ENCODE results near the gene SBSN. TPM values are rescaled to one million over a fixed set of nuclear protein-coding genes. Genes with fewer than 3 reads are reported as not detected.

SBSN gene
- total RNA-seq, 1 experiment from 2014 or later: 0.15 TPM

GRCh38 chr19:35478794-35479677 lies 49.1 kb downstream of the SBSN start:
- Histone ChIP-seq H3K27me3 (ENCODE audit: insufficient read depth, low read length) (no peaks in the 10 kb centered on the region), H2BK20ac (ENCODE audit: low read depth, low read length, poor library complexity, severe bottlenecking) (no peak overlapping the region), H3K56ac (ENCODE audit: insufficient read length, low read depth, low read length) (no peak overlapping the region), H2AFZ (ENCODE audit: low read length) (no peak overlapping the region), H3K79me1 (ENCODE audit: insufficient read depth, low read depth, low read length, poor library complexity, severe bottlenecking) (no peaks in the 10 kb centered on the region), H4K20me1 (ENCODE audit: control insufficient read depth, insufficient read depth, insufficient read length) (no peaks in the 10 kb centered on the region), H2BK5ac (ENCODE audit: insufficient read length, low read length) (no peak overlapping the region), H3K27ac (ENCODE audit: insufficient read length, low read depth, low read length) (no peak overlapping the region), H2BK120ac (ENCODE audit: low read depth, low read length, poor library complexity, severe bottlenecking) (no peak overlapping the region), H3K9me3 (ENCODE audit: control insufficient read depth, low read depth, low read length) (no peaks in the 10 kb centered on the region), H2BK15ac (ENCODE audit: low read depth, low read length) (no peak overlapping the region), H2BK12ac (ENCODE audit: insufficient read length, low read depth, low read length) (no peak overlapping the region), H4K8ac (replicated peaks; ENCODE audit: insufficient read length, low read depth, low read length) (no peak overlapping the region), H3K23me2 (ENCODE audit: insufficient read length, low read depth, low read length, poor library complexity, severe bottlenecking) (no peaks in the 10 kb centered on the region), H3K4me2 (ENCODE audit: insufficient read depth, insufficient read length, low read length) (no peak overlapping the region), H3K18ac (ENCODE audit: insufficient read length, low read depth, low read length) (no peak overlapping the region), H4K5ac (ENCODE audit: insufficient read length, low read depth, low read length) (no peak overlapping the region), H4K91ac (ENCODE audit: insufficient read length, low read depth, low read length) (no peak overlapping the region), H3K9ac (ENCODE audit: extremely low read depth, insufficient read length, low read length) (no peak overlapping the region), H2AK5ac (ENCODE audit: insufficient read length, low read length) (no peak overlapping the region), H3K14ac (ENCODE audit: insufficient read depth, low read length) (no peak overlapping the region), H3K23ac (ENCODE audit: insufficient read length, low read depth, low read length) (no peak overlapping the region), H3T11ph (ENCODE audit: low read length) (no peak overlapping the region), H3K4me1 (ENCODE audit: insufficient read depth, low read length) (no peaks in the 10 kb centered on the region), H3K4ac (ENCODE audit: low read depth, low read length) (no peak overlapping the region), H3K79me2 (ENCODE audit: insufficient read depth, low read length) (no peaks in the 10 kb centered on the region)
- Mint-ChIP-seq H3K27ac (no peak overlapping the region), H3K36me3 (ENCODE audit: insufficient read depth in 1 of 3, low read depth in 3 of 3) (no peaks in the 10 kb centered on the region), H3K9me3 (no peaks in the 10 kb centered on the region), H3K27me3 (ENCODE audit: low read depth) (peaks cover 6% of the 10 kb centered on the region), H3K4me1 (peaks cover 4 to 8% of the 10 kb centered on the region in 2 experiments), H3K4me3 (no peak overlapping the region)
- TF ChIP-seq, protein P1, sequence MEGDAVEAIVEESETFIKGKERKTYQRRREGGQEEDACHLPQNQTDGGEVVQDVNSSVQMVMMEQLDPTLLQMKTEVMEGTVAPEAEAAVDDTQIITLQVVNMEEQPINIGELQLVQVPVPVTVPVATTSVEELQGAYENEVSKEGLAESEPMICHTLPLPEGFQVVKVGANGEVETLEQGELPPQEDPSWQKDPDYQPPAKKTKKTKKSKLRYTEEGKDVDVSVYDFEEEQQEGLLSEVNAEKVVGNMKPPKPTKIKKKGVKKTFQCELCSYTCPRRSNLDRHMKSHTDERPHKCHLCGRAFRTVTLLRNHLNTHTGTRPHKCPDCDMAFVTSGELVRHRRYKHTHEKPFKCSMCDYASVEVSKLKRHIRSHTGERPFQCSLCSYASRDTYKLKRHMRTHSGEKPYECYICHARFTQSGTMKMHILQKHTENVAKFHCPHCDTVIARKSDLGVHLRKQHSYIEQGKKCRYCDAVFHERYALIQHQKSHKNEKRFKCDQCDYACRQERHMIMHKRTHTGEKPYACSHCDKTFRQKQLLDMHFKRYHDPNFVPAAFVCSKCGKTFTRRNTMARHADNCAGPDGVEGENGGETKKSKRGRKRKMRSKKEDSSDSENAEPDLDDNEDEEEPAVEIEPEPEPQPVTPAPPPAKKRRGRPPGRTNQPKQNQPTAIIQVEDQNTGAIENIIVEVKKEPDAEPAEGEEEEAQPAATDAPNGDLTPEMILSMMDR (conservative IDR thresholded peaks at IDR 0.05): peak; percentile 51
- no peak for DNase-seq
- no CpG with 5 or more reads among the region's 21 CpGs for WGBS (ENCODE audit: extremely low coverage, insufficient read length, low lambda C conversion rate)
